Osteoblast (primary cell): ENCODE results near the gene APOL4. TPM values are rescaled to one million over a fixed set of nuclear protein-coding genes. Genes with fewer than 3 reads are reported as not detected.

Experiments used
- DNase-seq: peaks from one replicate; pipeline ENCODE4 v3.0.0; 2011; ENCODE audit warnings: low spot score, mixed read lengths; ENCODE audit not compliant: insufficient read length; ENCODE audit errors: missing footprints
- H2AFZ ChIP-seq: 2 replicates; pipeline ENCODE4 v1.6.0; 2011; ENCODE audit warnings: mild to moderate bottlenecking, low read length
- H3K27ac ChIP-seq: 2 replicates; pipeline ENCODE4 v1.5.1; 2011; ENCODE audit warnings: mild to moderate bottlenecking, low read depth, low read length, moderate library complexity
- H3K27me3 ChIP-seq: 2 replicates; pipeline ENCODE4 v1.6.0; 2012; ENCODE audit warnings: mild to moderate bottlenecking, control low read depth, inconsistent platforms, low read length, moderate library complexity; ENCODE audit not compliant: insufficient read depth
- H3K36me3 ChIP-seq: 2 replicates; pipeline ENCODE4 v1.5.1; 2011; ENCODE audit warnings: mild to moderate bottlenecking, low read length, control low read depth, moderate library complexity; ENCODE audit not compliant: insufficient read depth
- H3K4me1 ChIP-seq: 2 replicates; pipeline ENCODE4 v1.5.1; 2011; ENCODE audit warnings: mild to moderate bottlenecking, low read length, control low read depth, moderate library complexity; ENCODE audit not compliant: insufficient read depth
- H3K4me2 ChIP-seq: 2 replicates; pipeline ENCODE4 v1.6.0; 2011; ENCODE audit warnings: mild to moderate bottlenecking, low read length; ENCODE audit not compliant: insufficient read depth
- H3K4me3 ChIP-seq: fragments of 200-600 bp; sonication (generic); 3 replicates; pipeline ENCODE4 v1.5.1; 2012; ENCODE audit warnings: mild to moderate bottlenecking, low read length, inconsistent platforms; ENCODE audit not compliant: insufficient read depth
- H3K79me2 ChIP-seq: 2 replicates; pipeline ENCODE4 v1.6.0; 2012; ENCODE audit warnings: mild to moderate bottlenecking, low read length, control low read depth, inconsistent platforms; ENCODE audit not compliant: insufficient read depth
- H3K9me3 ChIP-seq: 2 replicates; pipeline ENCODE4 v1.5.1; 2011; ENCODE audit warnings: low read depth, low read length, control low read depth
- H4K20me1 ChIP-seq: 2 replicates; pipeline ENCODE4 v1.6.0; 2012; ENCODE audit warnings: mild to moderate bottlenecking, low read length, control low read depth; ENCODE audit not compliant: insufficient read depth
- total RNA-seq: library from RNA; depleted of rRNA; stranded (reverse); fragments of >200 nt; gene quantifications from 2 replicates; pipeline ENCODE4 v1.2.3, GENCODE V29; 2012
- TF ChIP-seq, protein P1 (sequence below): IDR thresholded peaks from 2 replicates; pipeline ENCODE4 v1.5.1; 2011; ENCODE audit warnings: mild to moderate bottlenecking, low read depth, low read length, moderate library complexity; ENCODE audit errors: extremely low read depth

The APOL4 gene
- total RNA-seq, 1 donor: 2.9 TPM

DNA sequence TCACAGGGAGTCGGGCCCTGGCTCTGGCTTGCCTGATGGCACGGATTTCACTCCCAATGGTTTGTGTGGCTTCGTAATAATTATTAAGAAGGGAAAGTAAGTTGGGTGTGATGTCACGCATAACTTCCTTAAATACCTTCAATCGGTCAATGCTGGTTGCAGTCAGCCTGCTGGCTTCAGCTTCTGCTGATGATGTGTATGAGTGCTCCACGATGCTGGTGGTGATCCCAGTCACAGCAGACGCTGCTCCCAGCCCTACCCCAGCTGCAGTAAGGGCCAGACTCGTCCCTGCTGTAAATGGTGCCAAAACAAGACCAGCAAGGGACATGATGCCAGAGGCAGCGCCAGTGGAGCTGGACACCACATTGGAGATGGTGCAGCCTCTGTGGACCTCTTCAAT lies 60.1 kb downstream of the APOL4 start:
- H3K79me2 ChIP-seq: no peaks in the 10 kb centered on the region
- no peaks in the 10 kb centered on the region for H3K9me3 ChIP-seq
- no peaks in the 10 kb centered on the region for H3K36me3 ChIP-seq
- H4K20me1 ChIP-seq: no peaks in the 10 kb centered on the region
- H3K4me3 ChIP-seq: no peak overlapping the region
- no peak overlapping the region for H2AFZ ChIP-seq
- H3K4me1 ChIP-seq: peaks cover 14% of the 10 kb centered on the region
- DNase-seq: no peak
- no peak overlapping the region for H3K4me2 ChIP-seq
- H3K27me3 ChIP-seq: no peaks in the 10 kb centered on the region
- H3K27ac ChIP-seq: no peak overlapping the region
- TF ChIP-seq, protein P1, sequence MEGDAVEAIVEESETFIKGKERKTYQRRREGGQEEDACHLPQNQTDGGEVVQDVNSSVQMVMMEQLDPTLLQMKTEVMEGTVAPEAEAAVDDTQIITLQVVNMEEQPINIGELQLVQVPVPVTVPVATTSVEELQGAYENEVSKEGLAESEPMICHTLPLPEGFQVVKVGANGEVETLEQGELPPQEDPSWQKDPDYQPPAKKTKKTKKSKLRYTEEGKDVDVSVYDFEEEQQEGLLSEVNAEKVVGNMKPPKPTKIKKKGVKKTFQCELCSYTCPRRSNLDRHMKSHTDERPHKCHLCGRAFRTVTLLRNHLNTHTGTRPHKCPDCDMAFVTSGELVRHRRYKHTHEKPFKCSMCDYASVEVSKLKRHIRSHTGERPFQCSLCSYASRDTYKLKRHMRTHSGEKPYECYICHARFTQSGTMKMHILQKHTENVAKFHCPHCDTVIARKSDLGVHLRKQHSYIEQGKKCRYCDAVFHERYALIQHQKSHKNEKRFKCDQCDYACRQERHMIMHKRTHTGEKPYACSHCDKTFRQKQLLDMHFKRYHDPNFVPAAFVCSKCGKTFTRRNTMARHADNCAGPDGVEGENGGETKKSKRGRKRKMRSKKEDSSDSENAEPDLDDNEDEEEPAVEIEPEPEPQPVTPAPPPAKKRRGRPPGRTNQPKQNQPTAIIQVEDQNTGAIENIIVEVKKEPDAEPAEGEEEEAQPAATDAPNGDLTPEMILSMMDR: no peak

Other genes starting within 250 kb of the APOL4 start
- gene RBFOX2, start 173.0 kb downstream of the APOL4 start, total RNA-seq: 171 and 189 TPM in 2 replicates
- gene APOL3, start 41.1 kb downstream of the APOL4 start, total RNA-seq: 12.1 and 13.8 TPM in 2 replicates
- 50.7 and 56.1 TPM in 2 replicates for gene APOL2, start 37.7 kb upstream of the APOL4 start, total RNA-seq
- 34.8 and 38.7 TPM in 2 replicates for gene APOL1, start 51.3 kb upstream of the APOL4 start, total RNA-seq
- gene MYH9, start 186.2 kb upstream of the APOL4 start, total RNA-seq: 796 and 964 TPM in 2 replicates